ENCODE results near the gene B3GALT6.

B3GALT6 gene

GRCh38 chr1:1274299-1274930, 42.4 kb downstream of the B3GALT6 start:
- TF ChIP-seq CTCF (IDR thresholded peaks at IDR 0.05; ENCODE audit: extremely low read depth, insufficient read depth, missing control alignments), result no peak
- in situ Hi-C loops (cut with MboI; ENCODE audit: low pct_unique_long_range_greater_than_20kb, low sequenced_read_pairs, unreplicated experiment), result no loop called here
- DNase-seq (ENCODE audit: low spot score), result no peak

GRCh38 chr1:1274931-1275431, 42.9 kb downstream of the B3GALT6 start:
- DNase-seq (ENCODE audit: low spot score), result no peak
- in situ Hi-C loops (cut with MboI; ENCODE audit: low pct_unique_long_range_greater_than_20kb, low sequenced_read_pairs, unreplicated experiment), result no loop called here
- TF ChIP-seq CTCF (IDR thresholded peaks at IDR 0.05; ENCODE audit: extremely low read depth, insufficient read depth, missing control alignments), result no peak

GRCh38 chr1:1275836-1276235, 43.8 kb downstream of the B3GALT6 start:
- TF ChIP-seq CTCF (IDR thresholded peaks at IDR 0.05; ENCODE audit: extremely low read depth, insufficient read depth, missing control alignments), result no peak
- no peak for DNase-seq (ENCODE audit: low spot score)
- in situ Hi-C loops (cut with MboI; ENCODE audit: low pct_unique_long_range_greater_than_20kb, low sequenced_read_pairs, unreplicated experiment), result no loop called here

- in situ Hi-C loops (cut with MboI; ENCODE audit: low pct_unique_long_range_greater_than_20kb, low sequenced_read_pairs, unreplicated experiment), result no loop called here
Observed at GRCh38 chr1:1278620-1279019, 46.6 kb downstream of the B3GALT6 start.

GRCh38 chr1:1279028-1279427, 47.0 kb downstream of the B3GALT6 start:
- in situ Hi-C loops (cut with MboI; ENCODE audit: low pct_unique_long_range_greater_than_20kb, low sequenced_read_pairs, unreplicated experiment), result no loop called here
- TF ChIP-seq CTCF (IDR thresholded peaks at IDR 0.05; ENCODE audit: extremely low read depth, insufficient read depth, missing control alignments), result no peak
- DNase-seq (ENCODE audit: low spot score), result no peak

More at GRCh38 chr1:1278620-1279019, 46.6 kb downstream of the B3GALT6 start:
- no peak for DNase-seq (ENCODE audit: low spot score)
- TF ChIP-seq CTCF (IDR thresholded peaks at IDR 0.05; ENCODE audit: extremely low read depth, insufficient read depth, missing control alignments), result no peak

GRCh38 chr1:1280782-1281481, 48.9 kb downstream of the B3GALT6 start:
- no peak for DNase-seq (ENCODE audit: low spot score)
- no peak for TF ChIP-seq CTCF (IDR thresholded peaks at IDR 0.05; ENCODE audit: extremely low read depth, insufficient read depth, missing control alignments)
- in situ Hi-C loops (cut with MboI; ENCODE audit: low pct_unique_long_range_greater_than_20kb, low sequenced_read_pairs, unreplicated experiment), result no loop called here

Data from GM13977 (cell line).